Measurements from ENCODE around the gene SBF1. TPM values are rescaled to one million over a fixed set of nuclear protein-coding genes. Genes with fewer than 3 reads are reported as not detected.

Gene SBF1
- total RNA-seq, 1 donor from 2014 or later: 37.3 TPM

DNA sequence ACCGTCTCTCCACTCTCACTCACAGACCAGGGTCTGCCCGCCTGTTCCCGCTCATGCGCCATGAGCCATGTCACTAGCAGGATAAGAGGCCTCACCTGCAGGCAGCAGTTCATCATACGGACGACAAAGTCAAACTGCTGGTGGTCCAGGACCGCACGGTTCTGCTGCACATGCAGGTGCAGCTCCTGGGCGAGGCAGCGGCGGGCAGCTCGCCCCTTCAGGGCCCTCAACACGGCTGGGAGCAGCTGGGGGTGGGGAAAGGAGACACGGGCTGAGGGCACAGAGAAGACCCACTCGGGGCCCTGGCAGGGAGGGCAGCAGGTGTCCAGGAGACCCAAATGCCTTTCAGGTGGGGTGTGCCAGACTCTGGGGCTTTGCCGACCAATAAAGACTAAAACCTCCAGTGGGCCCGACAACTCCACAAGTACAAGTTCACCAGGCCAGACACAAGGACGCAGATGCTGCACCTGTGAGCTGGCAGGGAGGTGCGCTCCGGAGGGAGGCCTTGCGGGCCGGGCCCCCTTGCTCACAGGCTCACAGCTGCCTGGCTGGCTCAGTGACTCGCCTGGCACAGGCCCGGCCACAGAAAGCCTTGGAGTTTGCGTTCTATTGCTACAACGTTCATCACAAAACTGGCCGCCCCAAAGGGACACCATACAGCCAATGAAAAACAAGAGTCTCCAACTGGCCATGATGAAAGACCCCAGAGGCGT is 11.5 kb downstream of the SBF1 start:
- H3K27ac ChIP-seq: no peak overlapping the region
- H3K27me3 ChIP-seq: no peaks in the 10 kb centered on the region
- intact Hi-C loops (cut with DNase I): no loop called here
- peaks cover 6% of the 10 kb centered on the region for H3K4me1 ChIP-seq
- no peak for DNase-seq (ENCODE audit: extremely low spot score in 2 of 2)
- TF ChIP-seq, protein P1, sequence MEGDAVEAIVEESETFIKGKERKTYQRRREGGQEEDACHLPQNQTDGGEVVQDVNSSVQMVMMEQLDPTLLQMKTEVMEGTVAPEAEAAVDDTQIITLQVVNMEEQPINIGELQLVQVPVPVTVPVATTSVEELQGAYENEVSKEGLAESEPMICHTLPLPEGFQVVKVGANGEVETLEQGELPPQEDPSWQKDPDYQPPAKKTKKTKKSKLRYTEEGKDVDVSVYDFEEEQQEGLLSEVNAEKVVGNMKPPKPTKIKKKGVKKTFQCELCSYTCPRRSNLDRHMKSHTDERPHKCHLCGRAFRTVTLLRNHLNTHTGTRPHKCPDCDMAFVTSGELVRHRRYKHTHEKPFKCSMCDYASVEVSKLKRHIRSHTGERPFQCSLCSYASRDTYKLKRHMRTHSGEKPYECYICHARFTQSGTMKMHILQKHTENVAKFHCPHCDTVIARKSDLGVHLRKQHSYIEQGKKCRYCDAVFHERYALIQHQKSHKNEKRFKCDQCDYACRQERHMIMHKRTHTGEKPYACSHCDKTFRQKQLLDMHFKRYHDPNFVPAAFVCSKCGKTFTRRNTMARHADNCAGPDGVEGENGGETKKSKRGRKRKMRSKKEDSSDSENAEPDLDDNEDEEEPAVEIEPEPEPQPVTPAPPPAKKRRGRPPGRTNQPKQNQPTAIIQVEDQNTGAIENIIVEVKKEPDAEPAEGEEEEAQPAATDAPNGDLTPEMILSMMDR (IDR thresholded peaks at IDR 0.05): no peak
- no peak for TF ChIP-seq POLR2A (IDR thresholded peaks at IDR 0.05)
- TF ChIP-seq POLR2AphosphoS5 (IDR thresholded peaks at IDR 0.05; ENCODE audit: insufficient read depth in 1 of 2, low read depth in 1 of 2): no peak
- H3K4me3 ChIP-seq: no peak overlapping the region
- peaks cover 0 to 97% of the 10 kb centered on the region in 2 donors for H3K36me3 ChIP-seq
- no peaks in the 10 kb centered on the region for H3K9me3 ChIP-seq

DNA sequence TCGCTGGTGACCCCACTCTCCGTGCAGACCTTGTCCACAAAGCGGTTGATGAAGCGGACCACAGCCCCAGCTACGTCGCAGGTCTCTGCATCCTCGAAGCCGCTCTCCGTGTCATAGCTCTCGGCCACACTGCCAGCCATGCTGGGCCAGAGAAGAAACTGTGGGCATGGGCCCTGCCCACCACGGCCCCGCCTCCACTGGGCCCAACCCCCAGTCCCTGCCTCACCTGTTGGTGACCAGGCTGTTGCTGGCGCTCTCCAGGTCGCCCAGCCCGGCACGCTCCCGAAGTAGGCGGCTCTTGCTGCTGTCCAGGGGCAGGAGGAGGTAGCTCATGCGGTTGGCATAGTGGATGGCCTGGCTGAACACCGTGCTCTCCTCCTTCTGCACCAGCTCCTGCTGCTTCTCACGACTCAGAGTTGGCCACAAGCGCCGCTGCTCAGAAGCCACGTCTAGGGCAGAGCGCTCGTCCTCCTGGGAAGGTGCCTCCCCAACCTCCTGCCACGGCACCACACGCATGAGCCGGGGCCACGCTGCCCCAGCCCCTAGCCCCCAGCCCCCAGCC is 12.8 kb downstream of the SBF1 start:
- TF ChIP-seq POLR2AphosphoS5 (IDR thresholded peaks at IDR 0.05; ENCODE audit: insufficient read depth in 1 of 2, low read depth in 1 of 2): no peak
- TF ChIP-seq, protein P1 (IDR thresholded peaks at IDR 0.05): no peak
- TF ChIP-seq POLR2A (IDR thresholded peaks at IDR 0.05): no peak
- intact Hi-C loops (cut with DNase I): no loop called here
- H3K36me3 ChIP-seq: peaks cover 0 to 97% of the 10 kb centered on the region in 2 donors
- H3K27me3 ChIP-seq: no peaks in the 10 kb centered on the region
- H3K4me3 ChIP-seq: no peak overlapping the region
- DNase-seq (ENCODE audit: extremely low spot score in 2 of 2): no peak
- H3K27ac ChIP-seq: no peak overlapping the region
- no peaks in the 10 kb centered on the region for H3K9me3 ChIP-seq
- H3K4me1 ChIP-seq: no peaks in the 10 kb centered on the region

DNA sequence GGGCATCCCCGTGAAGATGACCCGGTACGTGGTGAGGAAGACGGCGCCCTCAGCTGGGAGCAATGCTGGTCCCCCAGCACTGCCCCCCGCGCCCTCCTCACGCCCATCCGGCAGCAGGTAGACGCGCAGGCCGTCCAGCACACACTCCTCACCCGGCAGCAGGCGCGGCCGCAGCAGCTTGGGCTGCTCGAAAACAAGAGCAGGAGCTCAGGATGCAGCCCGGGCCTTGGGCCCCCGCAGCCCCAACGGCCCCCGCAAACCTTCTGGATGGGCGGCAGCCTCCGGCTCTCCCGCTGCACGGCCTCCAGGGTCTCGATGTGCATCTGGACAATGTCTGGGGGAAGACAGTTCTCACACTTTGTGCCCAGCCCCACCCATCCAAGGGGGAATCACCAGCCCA is 13.3 kb downstream of the SBF1 start:
- DNase-seq (ENCODE audit: extremely low spot score in 2 of 2): no peak
- Histone ChIP-seq H3K27ac (no peak overlapping the region), H3K36me3 (peaks cover 0 to 97% of the 10 kb centered on the region in 2 donors), H3K9me3 (no peaks in the 10 kb centered on the region), H3K27me3 (no peaks in the 10 kb centered on the region), H3K4me1 (no peaks in the 10 kb centered on the region), H3K4me3 (no peak overlapping the region)
- intact Hi-C loops (cut with DNase I): no loop called here
- TF ChIP-seq POLR2A (IDR thresholded peaks at IDR 0.05): no peak
- TF ChIP-seq, protein P1 (IDR thresholded peaks at IDR 0.05): no peak
- TF ChIP-seq POLR2AphosphoS5 (IDR thresholded peaks at IDR 0.05; ENCODE audit: insufficient read depth in 1 of 2, low read depth in 1 of 2): no peak

DNA sequence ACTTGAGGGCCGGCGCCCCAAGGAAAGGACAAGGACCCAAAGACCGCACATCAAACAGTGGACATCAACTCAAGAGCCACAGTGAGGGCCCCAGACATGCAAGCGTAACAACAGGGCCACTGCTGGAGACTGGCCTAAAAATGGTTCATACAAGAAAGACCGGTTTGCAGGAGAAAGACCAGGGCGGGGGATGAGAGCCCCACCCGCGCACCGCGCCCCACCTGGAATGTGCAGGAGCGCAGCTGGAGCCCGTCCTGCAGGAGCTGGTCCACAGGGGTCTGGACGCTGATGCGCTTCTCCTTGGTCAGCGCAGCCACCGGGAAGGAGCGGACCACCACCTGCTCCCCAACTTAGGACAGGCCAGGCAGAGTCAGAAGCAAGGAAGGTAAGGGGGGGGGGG is 13.9 kb downstream of the SBF1 start:
- Histone ChIP-seq H3K27me3 (no peaks in the 10 kb centered on the region), H3K4me1 (no peaks in the 10 kb centered on the region), H3K27ac (no peak overlapping the region), H3K4me3 (no peak overlapping the region), H3K9me3 (no peaks in the 10 kb centered on the region), H3K36me3 (peaks cover 0 to 97% of the 10 kb centered on the region in 2 donors)
- DNase-seq (ENCODE audit: extremely low spot score in 2 of 2): no peak
- intact Hi-C loops (cut with DNase I): no loop called here
- TF ChIP-seq POLR2AphosphoS5 (IDR thresholded peaks at IDR 0.05; ENCODE audit: insufficient read depth in 1 of 2, low read depth in 1 of 2) (peak in 1 of 2 donors; percentile 41), POLR2A (IDR thresholded peaks at IDR 0.05) (no peak)

DNA sequence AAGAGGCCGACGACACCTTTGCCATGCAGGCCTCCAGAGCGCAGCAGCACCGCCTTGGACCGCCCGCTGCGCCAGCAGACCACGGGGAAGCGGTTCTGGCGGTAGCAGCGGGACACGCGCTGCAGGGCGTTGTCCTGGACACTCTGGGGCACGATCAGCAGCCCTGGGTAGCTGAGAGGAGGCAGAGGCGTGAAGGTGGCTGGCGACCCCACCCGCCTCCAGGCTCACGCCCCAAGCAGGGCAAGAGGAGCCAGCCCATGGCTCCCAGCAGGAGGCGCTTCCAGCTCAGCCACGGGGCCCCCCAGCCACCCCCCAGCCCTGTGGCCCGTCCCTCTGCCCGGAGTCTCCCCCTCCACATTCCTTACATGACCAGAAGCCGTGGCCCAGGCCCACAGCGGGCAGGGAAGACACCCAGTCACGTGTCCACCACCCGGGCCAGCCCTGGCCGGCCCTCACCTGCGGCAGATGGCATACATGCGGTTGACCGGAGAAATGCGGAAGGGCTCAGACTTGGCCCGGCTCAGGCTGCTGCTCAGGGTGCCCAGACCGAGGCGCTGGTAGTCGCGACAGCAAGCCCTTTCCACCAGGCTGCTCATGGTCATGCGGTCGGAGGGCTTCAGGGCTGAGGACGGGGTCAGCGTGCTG is 15.2 kb downstream of the SBF1 start:
- Histone ChIP-seq H3K36me3 (peaks cover 0 to 97% of the 10 kb centered on the region in 2 donors), H3K9me3 (no peaks in the 10 kb centered on the region), H3K4me1 (no peaks in the 10 kb centered on the region), H3K4me3 (no peak overlapping the region), H3K27me3 (no peaks in the 10 kb centered on the region), H3K27ac (no peak overlapping the region)
- DNase-seq (ENCODE audit: extremely low spot score in 2 of 2): no peak
- TF ChIP-seq, protein P1 (IDR thresholded peaks at IDR 0.05): no peak
- TF ChIP-seq POLR2AphosphoS5 (IDR thresholded peaks at IDR 0.05; ENCODE audit: insufficient read depth in 1 of 2, low read depth in 1 of 2) (no peak), POLR2A (IDR thresholded peaks at IDR 0.05) (no peak)
- intact Hi-C loops (cut with DNase I): no loop called here

Data from vagina (tissue), 2 donors.